IMR-90 (cell line): Measurements from ENCODE around the gene AGAP1. TPM values are rescaled to one million over a fixed set of nuclear protein-coding genes. Genes with fewer than 3 reads are reported as not detected.

Source experiments
- ATAC-seq: fragments of 200-7000 bp; cut with Tn5 transposase; 2 replicates; pipeline ENCODE4 v1.9.1; 2020; ENCODE audit warnings: low read depth, mild to moderate bottlenecking, moderate library complexity
- BruUV-seq: library from RNA; stranded (reverse); fragments of 400-500 nt; replicated peaks from 2 replicates; lab custom pipeline; 2021; lab: Mats Ljungman, UMichigan
- CTCF ChIA-PET: fragments of 300-600 bp; formaldehyde crosslinking; extraction: SDS; loops from one replicate; lab custom pipeline; 2021; ENCODE audit warnings: antibody characterized with exemption; lab: Yijun Ruan, JAX
- POLR2A ChIA-PET: fragments of 300-600 bp; sonication (Branson Sonifier 250); formaldehyde crosslinking; loops from one replicate; lab custom pipeline; 2022; ENCODE audit warnings: antibody characterized with exemption; ENCODE audit not compliant: unreplicated experiment; lab: Charles Lee
- DNase-seq: peaks from one replicate; pipeline ENCODE4 v3.0.0; 2013
- H2AFZ ChIP-seq: replicated peaks from 2 replicates; pipeline ENCODE3; 2013; ENCODE audit warnings: low read length, mild to moderate bottlenecking; ENCODE audit not compliant: poor library complexity
- H2AK5ac ChIP-seq: 2 replicates; pipeline ENCODE4 v1.6.1; 2013; ENCODE audit warnings: low read depth, low read length, inconsistent platforms
- H2AK9ac ChIP-seq: replicated peaks from 2 replicates; pipeline ENCODE3; 2013; ENCODE audit warnings: mild to moderate bottlenecking, low read depth, low read length, moderate library complexity; ENCODE audit not compliant: poor library complexity
- H2BK120ac ChIP-seq: 2 replicates; pipeline ENCODE4 v1.6.1; 2013; ENCODE audit warnings: low read depth, low read length, inconsistent platforms
- H2BK15ac ChIP-seq: 3 replicates; pipeline ENCODE4 v1.6.1; 2013; ENCODE audit warnings: low read depth, low read length, inconsistent platforms
- H2BK20ac ChIP-seq: 2 replicates; pipeline ENCODE4 v1.6.1; 2013; ENCODE audit warnings: low read depth, mild to moderate bottlenecking, inconsistent platforms, low read length, moderate library complexity
- H2BK5ac ChIP-seq: 2 replicates; pipeline ENCODE4 v1.6.1; 2013; ENCODE audit warnings: mild to moderate bottlenecking, low read depth, low read length, inconsistent platforms; ENCODE audit not compliant: poor library complexity, severe bottlenecking
- H3K14ac ChIP-seq: replicated peaks from 2 replicates; pipeline ENCODE4 v1.6.1; 2013; ENCODE audit warnings: low read depth, low read length, inconsistent platforms
- H3K18ac ChIP-seq: 2 replicates; pipeline ENCODE4 v1.6.1; 2013; ENCODE audit warnings: low read depth, low read length, control low read depth
- H3K23ac ChIP-seq: 2 replicates; pipeline ENCODE4 v1.6.1; 2013; ENCODE audit warnings: low read depth, low read length, inconsistent platforms
- H3K27ac ChIP-seq: 2 replicates; pipeline ENCODE4 v1.5.1; 2013; ENCODE audit warnings: mild to moderate bottlenecking, control low read depth, low read length; ENCODE audit not compliant: insufficient read depth
- H3K27me3 ChIP-seq: 2 replicates; pipeline ENCODE4 v1.6.1; 2013; ENCODE audit warnings: low read length; ENCODE audit not compliant: control insufficient read depth, insufficient read depth
- H3K36me3 ChIP-seq: 2 replicates; pipeline ENCODE4 v1.6.1; 2013; ENCODE audit warnings: low read length, mixed read lengths; ENCODE audit not compliant: control insufficient read depth, insufficient read depth
- H3K4ac ChIP-seq: 2 replicates; pipeline ENCODE4 v1.6.1; 2013; ENCODE audit warnings: low read depth, low read length, inconsistent platforms
- H3K4me1 ChIP-seq: 2 replicates; pipeline ENCODE4 v1.6.1; 2013; ENCODE audit warnings: low read length, mixed read lengths; ENCODE audit not compliant: control insufficient read depth, insufficient read depth
- H3K4me2 ChIP-seq: 2 replicates; pipeline ENCODE4 v1.6.1; 2013; ENCODE audit warnings: low read depth, mild to moderate bottlenecking, control low read depth, low read length, moderate library complexity
- H3K4me3 ChIP-seq: 2 replicates; pipeline ENCODE4 v1.5.1; 2013; ENCODE audit warnings: low read depth, mild to moderate bottlenecking, control low read depth, low read length, moderate library complexity; ENCODE audit not compliant: insufficient read depth
- H3K56ac ChIP-seq: 2 replicates; pipeline ENCODE4 v1.6.1; 2013; ENCODE audit warnings: low read length, inconsistent platforms; ENCODE audit not compliant: insufficient read depth; ENCODE audit errors: extremely low read depth
- H3K79me1 ChIP-seq, 2 experiments: 2 replicates each; pipeline ENCODE4 v1.6.1; 2013; ENCODE audit warnings: low read length in 2 of 2, inconsistent platforms in 1 of 2, low read depth in 1 of 2
- H3K9ac ChIP-seq: 2 replicates; pipeline ENCODE4 v1.6.1; 2013; ENCODE audit warnings: low read depth, low read length, control low read depth
- H3K9me1 ChIP-seq: 2 replicates; pipeline ENCODE4 v1.6.1; 2013; ENCODE audit warnings: low read length, inconsistent platforms; ENCODE audit not compliant: insufficient read depth
- H3K9me3 ChIP-seq: 2 replicates; pipeline ENCODE4 v1.6.1; 2013; ENCODE audit warnings: low read length; ENCODE audit not compliant: control insufficient read depth, insufficient read depth
- H4K20me1 ChIP-seq: 2 replicates; pipeline ENCODE4 v1.6.1; 2013; ENCODE audit warnings: low read length, inconsistent platforms; ENCODE audit not compliant: insufficient read depth
- H4K5ac ChIP-seq: 2 replicates; pipeline ENCODE4 v1.6.1; 2013; ENCODE audit warnings: mild to moderate bottlenecking, low read depth, low read length, control low read depth
- H4K8ac ChIP-seq, 2 experiments: 2 replicates each; pipeline ENCODE4 v1.6.1; 2013; ENCODE audit warnings: low read depth in 2 of 2, low read length in 2 of 2, control low read depth in 1 of 2, inconsistent platforms in 1 of 2
- H4K91ac ChIP-seq: 2 replicates; pipeline ENCODE4 v1.6.1; 2013; ENCODE audit warnings: low read depth, low read length, inconsistent platforms; ENCODE audit not compliant: insufficient read depth
- CHD1 ChIP-seq: IDR thresholded peaks from 2 replicates; pipeline ENCODE4 v1.6.1; 2012; ENCODE audit warnings: low read depth, low read length, improper control_type of control experiment
- FOS ChIP-seq: fragments of 150-350 bp; IDR thresholded peaks from 2 replicates; pipeline ENCODE4 v1.6.1; 2016; ENCODE audit warnings: low read depth, low read length
- RAD21 ChIP-seq: IDR thresholded peaks from 2 replicates; pipeline ENCODE4 v1.6.1; 2012; ENCODE audit warnings: low read length, improper control_type of control experiment
- WGBS, 2 experiments: methylation state at CpG; one replicate each; pipeline versions ENCODE4 v1.1.5 to v1.1.7; 2013; ENCODE audit warnings: missing lambda C conversion rate in 2 of 2; ENCODE audit not compliant: insufficient read length in 1 of 2; ENCODE audit errors: extremely low coverage in 2 of 2; 5-methylcytosine and 5-hydroxymethylcytosine counted together
- dilution Hi-C: fragments of 300-500 bp; cut with HindIII; formaldehyde crosslinking; loops from one replicate; pipeline ENCODE4 v1.14.3; 2018; ENCODE audit warnings: low sequenced_read_pairs; ENCODE audit not compliant: unreplicated experiment
- in situ Hi-C: fragments of 300-500 bp; cut with MboI; formaldehyde crosslinking; loops from 3 replicates; pipeline ENCODE4 v1.14.3; 2019; ENCODE audit warnings: low sequenced_read_pairs, inconsistent platforms, mixed read lengths
- intact Hi-C: fragments of 100-400 bp; cut with micrococcal nuclease; formaldehyde crosslinking; loops from 2 replicates; pipeline ENCODE4 v1.10.0; 2022
- polyA plus RNA-seq, 3 experiments: library from polyadenylated mRNA; depleted of rRNA; stranded (reverse); fragments of >200 nt; gene quantifications; 2 replicates each; pipeline ENCODE4 v1.2.3, GENCODE V29; 2012; ENCODE audit warnings: low replicate concordance in 1 of 3
- total RNA-seq: library from RNA; depleted of rRNA; stranded (reverse); fragments of >200 nt; gene quantifications from 2 replicates; pipeline ENCODE4 v1.2.3, GENCODE V29; 2012

AGAP1 gene
- total and polyA plus RNA-seq, 2 of the 4 experiments (the other 2 are of a cell fraction): 15.1 to 16.4 TPM

- Histone ChIP-seq H3K27me3 (no peaks in the 10 kb centered on the region), H3K14ac (no peak overlapping the region), H3K36me3 (no peaks in the 10 kb centered on the region), H2AK9ac (no peak overlapping the region), H2AFZ (no peak overlapping the region), H3K18ac (no peak overlapping the region), H3K4me1 (no peaks in the 10 kb centered on the region), H4K20me1 (no peaks in the 10 kb centered on the region), H2BK120ac (no peak overlapping the region), H2BK5ac (no peak overlapping the region), H4K5ac (no peak overlapping the region), H3K23ac (no peak overlapping the region), H2AK5ac (no peak overlapping the region), H3K9me1 (no peaks in the 10 kb centered on the region), H3K56ac (no peak overlapping the region), H3K9me3 (no peaks in the 10 kb centered on the region), H3K4ac (no peak overlapping the region), H2BK15ac (no peak overlapping the region), H3K4me3 (no peak overlapping the region), H3K79me1 (no peaks in the 10 kb centered on the region), H3K4me2 (no peak overlapping the region), H4K8ac (no peak overlapping the region), H4K91ac (no peak overlapping the region), H3K27ac (no peak overlapping the region), H2BK20ac (no peak overlapping the region), H3K9ac (no peak overlapping the region)
- intact Hi-C loops (no loop called here), in situ Hi-C loops (no loop called here), dilution Hi-C loops (no loop called here)
- no TSS peak for BruUV-seq
- ChIA-PET POLR2A (no interaction called here), CTCF (interaction anchor here (0.6 kb wide), 1 partner anchor 253 kb away, joined by 4 read pairs; no protein-coding TSS in a partner anchor)
- 90% methylated on average over 3 of the region's 13 CpGs; no CpG with 5 or more reads in 1 of the 2 experiments for WGBS, 2 experiments
- ATAC-seq: no peak
- TF ChIP-seq FOS (no peak), CHD1 (no peak), RAD21 (no peak)
- no peak for DNase-seq
Measured at GRCh38 chr2:235841863-235842262, 348.0 kb downstream of the AGAP1 start.
